ENCODE results near the gene DENND2A.
"Not testable (repeated sequence)": the region's sequence is repeated elsewhere in the genome, so short reads cannot be mapped to it uniquely, and the experiment has no call there.

DENND2A gene

GRCh38 chr7:140539461-140539860, 101.2 kb downstream of the DENND2A start:
- DNase-seq, result no peak

DNA sequence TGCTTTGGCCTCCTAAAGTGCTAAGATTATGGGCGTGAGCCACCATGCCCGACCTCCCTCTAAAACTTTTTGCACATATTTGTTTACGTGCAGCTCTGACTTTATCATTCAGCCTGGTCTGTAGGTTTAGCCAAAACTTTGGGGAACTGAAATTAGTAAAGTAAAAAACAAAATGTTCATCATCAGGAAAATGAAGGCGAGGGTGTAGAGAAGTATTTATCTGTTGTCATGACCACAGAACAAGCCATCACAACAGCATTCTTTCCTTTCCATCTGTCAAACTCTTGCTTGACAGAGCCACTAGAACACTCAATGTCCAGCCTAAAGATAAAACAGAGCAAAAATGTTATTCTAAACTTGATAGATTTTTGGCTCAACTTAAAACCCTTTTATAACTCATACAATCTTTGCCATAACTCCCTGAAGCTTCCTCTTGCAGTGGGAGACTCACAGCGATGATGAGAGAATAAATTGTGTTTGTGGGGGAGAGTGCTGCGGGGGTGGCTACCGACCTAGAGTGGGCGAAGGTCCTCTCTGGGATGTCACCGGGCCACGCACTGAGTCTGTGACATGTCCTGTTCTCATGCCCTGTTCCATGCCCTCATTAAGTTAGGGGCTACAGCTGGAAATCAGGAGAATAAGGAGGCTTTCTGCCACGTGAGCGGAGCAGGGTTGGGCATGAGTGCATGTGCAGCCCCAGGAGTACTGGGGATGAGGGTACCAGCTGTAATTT, 102.7 kb downstream of the DENND2A start:
- no peak for DNase-seq

- DNase-seq, result no peak
Observed at GRCh38 chr7:140534743-140535142, 105.9 kb downstream of the DENND2A start.

GRCh38 chr7:140533394-140533872, 107.2 kb downstream of the DENND2A start:
- DNase-seq, result no peak

DNA sequence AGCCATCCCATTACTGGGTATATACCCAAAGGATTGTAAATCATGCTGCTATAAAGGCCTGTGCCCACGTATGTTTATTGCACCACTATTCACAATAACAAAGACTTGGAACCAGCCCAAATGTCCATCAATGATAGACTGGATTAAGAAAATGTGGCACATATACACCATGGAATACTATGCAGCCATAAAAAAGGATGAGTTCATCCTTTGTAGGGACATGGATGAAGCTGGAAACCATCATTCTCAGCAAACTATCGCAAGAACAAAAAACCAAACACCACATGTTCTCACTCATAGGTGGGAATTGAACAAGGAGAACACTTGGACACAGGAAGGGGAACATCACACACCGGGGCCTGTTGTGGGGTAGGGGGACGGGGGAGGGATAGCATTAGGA, 111.2 kb downstream of the DENND2A start:
- DNase-seq, result not testable (repeated sequence)

GRCh38 chr7:140526787-140527664, 113.6 kb downstream of the DENND2A start:
- DNase-seq, result no peak

DNA sequence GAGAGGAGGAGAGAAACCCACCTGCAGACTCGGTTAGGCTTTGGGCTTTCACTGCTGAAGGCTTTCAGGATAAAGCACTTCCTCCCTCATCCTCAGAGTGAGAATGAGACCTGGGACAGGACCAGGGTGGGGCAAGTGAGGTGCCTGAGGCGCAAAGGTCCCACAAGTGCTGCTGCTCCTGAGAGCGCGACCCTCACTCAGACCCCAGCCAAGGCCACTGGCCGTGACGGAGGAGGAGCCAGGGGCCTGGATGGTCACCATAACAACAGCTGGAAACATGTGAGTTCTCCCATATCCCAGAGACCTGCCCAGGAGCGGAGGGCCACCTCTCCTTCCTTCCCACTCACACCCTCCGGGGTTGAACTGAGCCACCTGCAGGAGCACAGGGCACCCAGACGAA, 114.4 kb downstream of the DENND2A start:
- DNase-seq, result no peak

DNA sequence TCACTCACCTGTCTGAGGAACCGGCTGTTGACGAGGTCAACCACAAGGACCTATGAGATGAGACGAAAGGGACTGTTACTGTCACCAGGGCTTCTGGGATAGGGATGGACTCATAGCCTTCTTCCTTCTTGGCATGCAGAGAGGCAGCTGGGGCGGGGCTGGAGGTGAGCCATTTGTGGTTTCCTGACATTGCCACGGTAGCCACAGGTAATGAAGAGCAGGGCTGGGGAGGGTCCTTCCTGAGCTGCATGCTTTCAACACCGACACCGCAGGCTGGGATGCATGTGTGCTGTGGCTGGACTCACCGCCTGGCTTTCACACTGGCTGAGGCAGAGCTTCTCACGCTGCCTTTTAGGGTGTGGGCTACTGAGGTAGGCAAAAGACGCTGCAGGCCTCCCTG, 114.9 kb downstream of the DENND2A start:
- DNase-seq, result no peak

GRCh38 chr7:140521421-140521820, 119.2 kb downstream of the DENND2A start:
- no peak for DNase-seq

GRCh38 chr7:140519007-140519399, 121.6 kb downstream of the DENND2A start:
- DNase-seq, result no peak

GRCh38 chr7:140518370-140519006, 122.1 kb downstream of the DENND2A start:
- no peak for DNase-seq

GRCh38 chr7:140517546-140518369, 122.9 kb downstream of the DENND2A start:
- DNase-seq, result peak; percentile 74

DNA sequence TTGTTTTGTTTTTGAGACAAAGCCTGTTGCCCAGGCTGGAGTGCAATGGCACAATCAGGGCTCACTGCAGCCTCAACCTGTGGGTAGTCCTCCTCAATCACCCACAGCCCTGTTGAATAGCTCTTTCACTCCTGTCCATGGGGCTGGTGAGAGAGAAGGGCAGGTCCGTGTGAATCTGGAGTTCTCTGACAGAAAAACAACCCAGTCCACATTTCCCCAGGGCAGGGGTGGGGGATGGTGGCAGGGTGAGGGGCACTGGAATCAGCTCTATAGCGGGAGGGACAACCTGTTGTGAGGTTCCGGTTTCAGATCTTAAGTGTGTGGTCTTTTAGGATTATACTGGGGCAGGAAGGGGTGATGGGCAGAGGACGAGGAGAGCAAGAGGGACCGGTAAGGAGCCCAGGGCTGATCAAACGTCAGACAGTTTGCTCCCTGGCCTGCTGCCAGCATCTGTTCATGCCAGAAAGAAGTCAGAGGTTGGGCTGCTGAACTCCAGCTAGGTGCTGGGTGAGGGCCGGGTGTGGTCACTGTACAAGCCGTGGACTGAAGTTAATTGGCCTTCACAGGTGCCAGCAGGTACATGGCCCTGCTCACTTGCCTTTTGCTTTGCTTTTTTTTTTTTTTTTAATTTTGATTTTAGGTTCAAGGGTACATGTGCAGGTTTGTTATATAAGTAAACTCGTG, 128.2 kb downstream of the DENND2A start:
- peak; percentile 58 for DNase-seq

DNA sequence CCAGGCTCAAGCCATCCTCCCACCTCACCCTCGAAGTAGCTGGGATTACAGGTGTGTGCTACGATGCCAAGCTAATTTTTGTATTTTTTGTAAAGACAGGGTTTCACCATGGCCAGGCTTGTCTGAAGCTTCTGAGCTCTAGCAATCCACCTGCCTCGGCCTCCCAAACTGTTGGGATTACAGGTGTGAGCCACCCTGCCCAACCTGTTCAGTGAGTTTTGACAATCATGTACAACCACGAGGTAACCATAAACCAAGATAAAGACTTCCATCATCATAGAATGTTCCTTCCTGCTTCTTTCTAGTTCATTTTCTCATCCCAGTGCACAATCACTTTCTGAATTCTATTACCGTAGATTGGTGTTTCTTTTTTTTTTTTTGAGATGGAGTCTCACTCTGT, 130.8 kb downstream of the DENND2A start:
- DNase-seq, result no peak

- not testable (repeated sequence) for DNase-seq
Observed at GRCh38 chr7:140507556-140507955, 133.1 kb downstream of the DENND2A start.

DNA sequence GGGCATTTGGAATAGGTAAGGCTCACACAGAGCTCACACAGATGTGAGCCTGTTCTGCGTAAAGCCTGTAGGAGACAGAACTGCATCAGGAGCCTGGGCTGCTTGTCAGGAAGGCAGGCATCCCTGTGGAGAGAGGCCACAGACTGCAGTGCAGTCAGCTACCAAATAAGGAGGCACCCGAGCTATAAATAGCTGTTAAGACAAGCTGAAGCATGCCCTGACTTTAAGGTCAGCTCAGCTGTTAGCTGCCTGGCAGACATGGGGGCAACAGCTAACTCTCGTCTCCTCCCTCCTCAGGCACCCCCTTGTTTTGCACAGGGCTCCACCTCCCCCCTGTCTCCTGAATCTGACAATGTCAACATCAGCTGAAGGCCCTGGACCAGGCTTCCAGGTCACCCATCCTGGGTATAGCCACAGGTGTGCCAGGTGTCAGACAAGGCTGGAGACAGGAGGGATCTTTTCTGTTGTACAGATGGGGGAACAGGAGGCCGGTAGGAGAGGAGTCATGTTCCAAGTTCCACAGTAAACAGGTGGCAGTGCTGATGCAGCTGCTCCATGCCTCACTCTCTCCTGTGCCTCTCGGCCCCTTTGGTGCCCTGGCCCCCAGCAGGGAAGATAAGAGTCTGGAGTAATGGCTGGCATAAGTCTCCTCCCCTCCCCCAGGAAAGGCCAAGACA, 133.7 kb downstream of the DENND2A start:
- peak; percentile 92 for DNase-seq

DNA sequence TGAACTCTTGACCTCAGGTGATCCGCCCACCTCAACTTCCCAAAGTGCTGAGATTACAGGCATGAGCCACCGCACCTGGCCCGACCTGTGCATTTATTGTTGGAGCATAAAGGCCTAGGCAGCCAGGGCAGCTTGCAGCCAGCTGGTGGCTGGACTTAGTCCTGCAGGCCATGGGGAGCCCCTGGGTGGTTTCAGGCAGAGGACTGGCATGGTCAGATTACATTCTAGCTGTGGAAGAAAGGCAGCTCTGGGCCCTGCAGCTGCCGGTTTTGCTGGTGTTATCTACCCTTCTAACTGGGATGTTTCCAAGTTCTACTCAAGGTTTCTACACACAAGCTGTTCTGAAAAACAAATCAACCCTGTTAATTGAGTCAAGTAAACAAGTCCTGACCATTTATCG, 138.6 kb downstream of the DENND2A start:
- DNase-seq, result no peak

DNA sequence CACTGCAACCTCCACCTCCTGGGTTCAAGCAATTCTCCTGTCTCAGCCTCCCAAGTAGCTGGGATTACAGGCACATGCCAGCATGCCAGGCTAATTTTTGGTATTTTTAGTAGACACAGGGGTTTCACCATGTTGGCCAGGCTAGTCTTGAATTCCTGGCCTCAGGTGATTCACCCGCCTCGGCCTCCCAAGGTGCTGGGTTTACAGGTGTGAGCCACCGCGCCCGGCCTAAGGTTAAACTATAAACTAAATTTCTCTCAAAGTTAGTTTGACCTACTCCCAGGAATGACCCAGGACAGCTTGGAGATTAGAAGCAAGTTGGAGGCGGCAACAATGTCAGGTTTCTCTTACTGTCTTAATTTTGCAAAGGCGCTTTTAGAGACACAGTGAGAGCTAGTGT, 142.8 kb downstream of the DENND2A start:
- DNase-seq, result not testable (repeated sequence)

DNA sequence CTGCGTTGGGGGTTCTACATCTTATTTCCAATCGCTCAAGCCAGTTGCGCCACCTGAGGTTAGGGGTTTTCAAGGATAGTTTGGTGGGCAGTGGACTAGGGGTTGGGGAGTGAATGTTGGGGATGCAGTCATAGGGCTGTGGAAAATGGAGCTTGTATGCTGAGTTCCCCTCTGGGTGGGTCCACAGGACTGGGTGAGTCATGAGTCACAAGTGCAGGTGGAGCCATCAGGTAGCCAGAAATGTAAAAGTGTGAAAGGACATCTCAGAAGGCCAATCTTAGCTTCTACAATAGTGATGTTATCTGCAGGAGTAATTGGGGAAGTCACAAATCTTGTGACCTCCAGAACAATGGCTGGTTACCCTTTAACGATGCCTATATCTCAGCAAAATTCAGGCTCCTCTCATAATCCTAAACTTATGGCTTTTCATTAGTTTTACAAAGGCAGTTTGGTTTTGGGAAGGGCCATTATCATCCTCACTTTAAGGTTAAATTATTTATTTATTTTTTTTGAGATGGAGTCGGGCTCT, 143.3 kb downstream of the DENND2A start:
- no peak for DNase-seq

GRCh38 chr7:140495514-140496097, 145.0 kb downstream of the DENND2A start:
- no peak for DNase-seq

DNA sequence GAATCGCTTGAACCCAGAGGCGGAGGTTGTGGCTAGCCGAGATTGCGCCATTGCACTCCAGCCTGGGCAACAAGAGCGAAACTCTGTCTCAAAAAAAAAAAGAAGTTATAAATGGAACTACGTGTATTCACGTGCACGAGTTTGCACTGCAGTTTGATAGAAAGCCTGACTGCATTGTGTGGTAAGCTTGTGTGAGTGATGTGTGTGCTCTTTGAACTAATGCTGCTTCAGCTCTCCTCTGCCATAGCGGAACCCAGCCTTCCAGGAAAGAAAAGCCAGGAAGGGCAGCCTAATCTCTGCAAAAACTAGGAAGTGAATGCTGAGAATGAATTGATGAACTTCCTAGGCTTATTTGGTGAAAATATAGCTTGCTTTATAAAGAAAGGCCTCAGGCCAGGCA, 145.7 kb downstream of the DENND2A start:
- no peak for DNase-seq
